H9 (cell line): ENCODE data around the gene CDCA7L. TPM values are rescaled to one million over a fixed set of nuclear protein-coding genes. Genes with fewer than 3 reads are reported as not detected.

Source experiments
- DNase-seq: peaks from one replicate; pipeline ENCODE4 v3.0.0-alpha.2; 2017
- H2AFZ ChIP-seq: one replicate; pipeline ENCODE4 v1.6.1; 2013; ENCODE audit warnings: mild to moderate bottlenecking, low read length, control low read depth, moderate library complexity
- H2AK5ac ChIP-seq: 2 replicates; pipeline ENCODE4 v1.6.1; 2013; ENCODE audit warnings: low read length, control low read depth, mixed read lengths; ENCODE audit not compliant: insufficient read length
- H2BK120ac ChIP-seq: one replicate; pipeline ENCODE4 v1.6.1; 2013; ENCODE audit warnings: low read depth, mild to moderate bottlenecking, low read length, control low read depth, inconsistent platforms; ENCODE audit not compliant: poor library complexity, severe bottlenecking
- H2BK12ac ChIP-seq: 2 replicates; pipeline ENCODE4 v1.6.1; 2013; ENCODE audit warnings: low read length, control low read depth, mixed read lengths, low read depth; ENCODE audit not compliant: insufficient read length
- H2BK15ac ChIP-seq: 2 replicates; pipeline ENCODE4 v1.6.1; 2013; ENCODE audit warnings: low read depth, low read length, control low read depth
- H2BK20ac ChIP-seq: one replicate; pipeline ENCODE4 v1.6.1; 2013; ENCODE audit warnings: low read depth, mild to moderate bottlenecking, low read length, control low read depth, inconsistent platforms; ENCODE audit not compliant: poor library complexity, severe bottlenecking
- H2BK5ac ChIP-seq: 2 replicates; pipeline ENCODE4 v1.6.1; 2013; ENCODE audit warnings: low read length, control low read depth, mixed read lengths; ENCODE audit not compliant: insufficient read length
- H3K14ac ChIP-seq: 2 replicates; pipeline ENCODE4 v1.6.1; 2013; ENCODE audit warnings: low read length, control low read depth; ENCODE audit not compliant: insufficient read depth
- H3K18ac ChIP-seq: 2 replicates; pipeline ENCODE4 v1.6.1; 2013; ENCODE audit warnings: low read depth, mild to moderate bottlenecking, mixed read lengths, low read length, control low read depth; ENCODE audit not compliant: insufficient read length
- H3K23ac ChIP-seq: 2 replicates; pipeline ENCODE4 v1.6.1; 2013; ENCODE audit warnings: low read length, control low read depth, mixed read lengths, low read depth; ENCODE audit not compliant: insufficient read length
- H3K23me2 ChIP-seq: 2 replicates; pipeline ENCODE4 v1.6.1; 2013; ENCODE audit warnings: low read depth, mild to moderate bottlenecking, mixed read lengths, low read length, control low read depth; ENCODE audit not compliant: insufficient read length, poor library complexity, severe bottlenecking
- H3K27ac ChIP-seq: 2 replicates; pipeline ENCODE4 v1.5.1; 2013; ENCODE audit warnings: low read length, control low read depth, mixed read lengths, low read depth; ENCODE audit not compliant: insufficient read length
- H3K27me3 ChIP-seq: 2 replicates; pipeline ENCODE4 v1.6.1; 2013; ENCODE audit warnings: low read length, control low read depth, inconsistent platforms; ENCODE audit not compliant: insufficient read depth
- H3K4ac ChIP-seq: 2 replicates; pipeline ENCODE4 v1.6.1; 2013; ENCODE audit warnings: low read depth, mild to moderate bottlenecking, control low read depth, inconsistent platforms, low read length, moderate library complexity
- H3K4me1 ChIP-seq: 2 replicates; pipeline ENCODE4 v1.6.1; 2013; ENCODE audit warnings: low read length, control low read depth, inconsistent platforms; ENCODE audit not compliant: insufficient read depth
- H3K4me2 ChIP-seq: 2 replicates; pipeline ENCODE4 v1.6.1; 2013; ENCODE audit warnings: low read length, control low read depth, mixed read lengths; ENCODE audit not compliant: insufficient read length, insufficient read depth
- H3K56ac ChIP-seq: 2 replicates; pipeline ENCODE4 v1.6.1; 2013; ENCODE audit warnings: low read depth, mild to moderate bottlenecking, mixed read lengths, low read length, control low read depth; ENCODE audit not compliant: insufficient read length
- H3K79me1 ChIP-seq: 2 replicates; pipeline ENCODE4 v1.6.1; 2013; ENCODE audit warnings: low read depth, mild to moderate bottlenecking, moderate library complexity, low read length, control low read depth, inconsistent platforms; ENCODE audit not compliant: insufficient read depth, poor library complexity, severe bottlenecking
- H3K79me2 ChIP-seq: 2 replicates; pipeline ENCODE4 v1.6.1; 2013; ENCODE audit warnings: low read length, control low read depth, inconsistent platforms; ENCODE audit not compliant: insufficient read depth
- H3K9ac ChIP-seq: 2 replicates; pipeline ENCODE4 v1.6.1; 2013; ENCODE audit warnings: low read length, control low read depth, mixed read lengths; ENCODE audit not compliant: insufficient read length; ENCODE audit errors: extremely low read depth
- H3K9me3 ChIP-seq: one replicate; pipeline ENCODE4 v1.6.1; 2013; ENCODE audit warnings: low read depth, low read length, inconsistent platforms; ENCODE audit not compliant: control insufficient read depth
- H3T11ph ChIP-seq: one replicate; pipeline ENCODE4 v1.6.1; 2013; ENCODE audit warnings: mild to moderate bottlenecking, low read length, control low read depth, inconsistent platforms
- H4K20me1 ChIP-seq: one replicate; pipeline ENCODE4 v1.6.1; 2013; ENCODE audit not compliant: control insufficient read depth, insufficient read length, insufficient read depth
- H4K5ac ChIP-seq: 2 replicates; pipeline ENCODE4 v1.6.1; 2013; ENCODE audit warnings: low read depth, mild to moderate bottlenecking, mixed read lengths, low read length, control low read depth; ENCODE audit not compliant: insufficient read length
- H4K8ac ChIP-seq: replicated peaks from 2 replicates; pipeline ENCODE4 v1.6.1; 2013; ENCODE audit warnings: low read length, control low read depth, mixed read lengths, low read depth; ENCODE audit not compliant: insufficient read length
- H4K91ac ChIP-seq: 2 replicates; pipeline ENCODE4 v1.6.1; 2013; ENCODE audit warnings: low read depth, mild to moderate bottlenecking, moderate library complexity, mixed read lengths, low read length, control low read depth; ENCODE audit not compliant: insufficient read length
- H3K27ac Mint-ChIP-seq, 3 experiments: 2 replicates in 2 of 3; 3 replicates in 1 of 3; pipeline ENCODE4 v1.8.0; 2020 to 2021; ENCODE audit warnings: mixed read lengths in 3 of 3, mild to moderate bottlenecking in 1 of 3, moderate library complexity in 1 of 3
- H3K27me3 Mint-ChIP-seq: 2 replicates; pipeline ENCODE4 v1.8.0; 2021; ENCODE audit warnings: low read depth, mild to moderate bottlenecking, moderate library complexity, mixed read lengths
- H3K36me3 Mint-ChIP-seq, 3 experiments: 2 replicates in 2 of 3; 3 replicates in 1 of 3; pipeline ENCODE4 v1.8.0; 2020 to 2021; ENCODE audit warnings: low read depth in 3 of 3, mixed read lengths in 3 of 3; ENCODE audit not compliant: insufficient read depth in 1 of 3
- H3K4me1 Mint-ChIP-seq, 2 experiments: 2 replicates each; pipeline ENCODE4 v1.8.0; 2020; ENCODE audit warnings: mixed read lengths in 2 of 2
- H3K4me3 Mint-ChIP-seq, 2 experiments: 2 replicates in 1 of 2; 3 replicates in 1 of 2; pipeline ENCODE4 v1.8.0; 2020 to 2021; ENCODE audit warnings: mild to moderate bottlenecking in 2 of 2, mixed read lengths in 2 of 2, moderate library complexity in 1 of 2
- H3K9me3 Mint-ChIP-seq, 2 experiments: 2 replicates in 1 of 2; 3 replicates in 1 of 2; pipeline ENCODE4 v1.8.0; 2020; ENCODE audit warnings: mild to moderate bottlenecking in 2 of 2, mixed read lengths in 2 of 2, moderate library complexity in 1 of 2
- CTCF ChIP-seq: fragments of 200-600 bp; sonication (generic); conservative IDR thresholded peaks from 3 replicates; pipeline ENCODE4 v1.8.0; 2021; ENCODE audit warnings: antibody characterized with exemption, mild to moderate bottlenecking
- WGBS: extraction: QIAGEN DNeasy Blood & Tissue Kit; methylation state at CpG from one replicate; pipeline ENCODE4 v1.1.7; 2013; ENCODE audit warnings: missing lambda C conversion rate, low lambda C conversion rate, mixed read lengths; ENCODE audit not compliant: insufficient read length; ENCODE audit errors: extremely low coverage; 5-methylcytosine and 5-hydroxymethylcytosine counted together
- total RNA-seq: library from RNA; stranded (reverse); gene quantifications from 2 replicates; pipeline ENCODE4 v1.2.1, GENCODE V29; 2021

The CDCA7L gene
- total RNA-seq, 1 experiment from 2014 or later, result 104 TPM

GRCh38 chr7:21939136-21939857 lies 6.4 kb downstream of the CDCA7L start:
- no peak for TF ChIP-seq CTCF
- Histone ChIP-seq H3K79me2 (peaks cover 41% of the 10 kb centered on the region; the same call in 1 of the 2 replicates), H3K79me1 (peaks cover 3% of the 10 kb centered on the region), H3K9me3 (no peaks in the 10 kb centered on the region), H2BK120ac (no peak overlapping the region), H3T11ph (no peak overlapping the region), H3K23ac (no peak overlapping the region), H2AK5ac (no peak overlapping the region), H3K9ac (no peak overlapping the region), H3K27ac (no peak overlapping the region), H2BK12ac (no peak overlapping the region), H4K8ac (no peak overlapping the region), H3K4me2 (no peak overlapping the region), H3K56ac (no peak overlapping the region), H4K20me1 (no peaks in the 10 kb centered on the region), H4K91ac (no peak overlapping the region), H2BK15ac (no peak overlapping the region), H3K27me3 (no peaks in the 10 kb centered on the region), H2BK20ac (no peak overlapping the region), H3K23me2 (peaks cover under 1% of the 10 kb centered on the region), H3K18ac (no peak overlapping the region), H2BK5ac (no peak overlapping the region), H4K5ac (no peak overlapping the region), H2AFZ (no peak overlapping the region), H3K4ac (no peak overlapping the region), H3K14ac (no peak overlapping the region), H3K4me1 (peaks cover 12% of the 10 kb centered on the region; the same call in 1 of the 2 replicates)
- Mint-ChIP-seq H3K36me3 (peaks cover 20 to 32% (median 26%) of the 10 kb centered on the region in 3 experiments), H3K9me3 (peaks cover 0 to 5% of the 10 kb centered on the region in 2 experiments; a peak in 1 of 5 replicates), H3K27me3 (no peaks in the 10 kb centered on the region), H3K4me1 (peaks cover 49 to 50% of the 10 kb centered on the region in 2 experiments), H3K4me3 (no peak overlapping the region), H3K27ac (peak overlapping the region; percentile 1 to 26 (median 3); a peak in 4 of 7 replicates)
- no peak for DNase-seq
- no CpG with 5 or more reads among the region's 4 CpGs for WGBS
